ENCODE results near the gene GJA10.

Gene GJA10

GRCh38 chr6:89917216-89917615 is 22.9 kb downstream of the GJA10 start:
- no peak for DNase-seq (ENCODE audit: low read depth, low spot score)

- DNase-seq (ENCODE audit: low read depth, low spot score): no peak
Measured at GRCh38 chr6:89917801-89918366, 23.6 kb downstream of the GJA10 start.

GRCh38 chr6:89921197-89921596 is 26.9 kb downstream of the GJA10 start:
- DNase-seq (ENCODE audit: low read depth, low spot score): no peak

GRCh38 chr6:89921691-89922090 is 27.4 kb downstream of the GJA10 start:
- no peak for DNase-seq (ENCODE audit: low read depth, low spot score)

GRCh38 chr6:89924231-89924630 is 30.0 kb downstream of the GJA10 start:
- DNase-seq (ENCODE audit: low read depth, low spot score): no peak

GRCh38 chr6:89925826-89926225 is 31.6 kb downstream of the GJA10 start:
- no peak for DNase-seq (ENCODE audit: low read depth, low spot score)

GRCh38 chr6:89927264-89927663 is 33.0 kb downstream of the GJA10 start:
- no peak for DNase-seq (ENCODE audit: low read depth, low spot score)

GRCh38 chr6:89927791-89928550 is 33.7 kb downstream of the GJA10 start:
- DNase-seq (ENCODE audit: low read depth, low spot score): no peak

- DNase-seq (ENCODE audit: low read depth, low spot score): no peak
Measured at GRCh38 chr6:89928604-89929003, 34.3 kb downstream of the GJA10 start.

- no peak for DNase-seq (ENCODE audit: low read depth, low spot score)
Measured at GRCh38 chr6:89930789-89931188, 36.5 kb downstream of the GJA10 start.

GRCh38 chr6:89932245-89932802 is 38.1 kb downstream of the GJA10 start:
- DNase-seq (ENCODE audit: low read depth, low spot score): no peak

- DNase-seq (ENCODE audit: low read depth, low spot score): no peak
Measured at GRCh38 chr6:89934685-89935366, 40.6 kb downstream of the GJA10 start.

- no peak for DNase-seq (ENCODE audit: low read depth, low spot score)
Measured at GRCh38 chr6:89936177-89936576, 41.9 kb downstream of the GJA10 start.

- no peak for DNase-seq (ENCODE audit: low read depth, low spot score)
Measured at GRCh38 chr6:89938014-89938413, 43.7 kb downstream of the GJA10 start.

GRCh38 chr6:89939144-89939543 is 44.9 kb downstream of the GJA10 start:
- DNase-seq (ENCODE audit: low read depth, low spot score): no peak

GRCh38 chr6:89940225-89941027 is 46.2 kb downstream of the GJA10 start:
- peak; percentile 33 for DNase-seq (ENCODE audit: low read depth, low spot score)

- DNase-seq (ENCODE audit: low read depth, low spot score): no peak
Measured at GRCh38 chr6:89941031-89941762, 46.9 kb downstream of the GJA10 start.

- no peak for DNase-seq (ENCODE audit: low read depth, low spot score)
Measured at GRCh38 chr6:89941763-89942497, 47.7 kb downstream of the GJA10 start.

- no peak for DNase-seq (ENCODE audit: low read depth, low spot score)
Measured at GRCh38 chr6:89942601-89943000, 48.3 kb downstream of the GJA10 start.

- no peak for DNase-seq (ENCODE audit: low read depth, low spot score)
Measured at GRCh38 chr6:89944181-89944755, 50.0 kb downstream of the GJA10 start.
